ENCODE results near the gene BIRC3.

DNA sequence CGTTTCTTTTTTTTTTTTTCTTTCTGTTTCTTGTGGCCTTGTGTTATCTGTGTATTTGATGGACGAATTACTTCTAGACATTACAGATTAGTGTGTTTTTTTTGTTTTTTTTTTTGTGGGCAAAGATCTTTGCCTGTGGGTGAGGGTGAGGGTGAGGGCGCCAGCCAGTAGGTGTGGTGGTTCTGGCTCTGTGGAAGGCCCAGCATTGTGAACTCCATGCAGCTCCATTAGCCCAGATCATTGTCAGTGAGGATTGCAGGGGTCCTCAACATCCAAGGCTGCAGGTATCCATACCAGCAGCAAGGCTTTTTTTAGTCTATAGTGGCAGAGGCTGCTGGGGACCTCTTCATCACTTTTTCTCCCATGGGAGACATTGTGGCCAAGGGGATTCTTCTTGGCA lies 43.4 kb downstream of the BIRC3 start:
- TF ChIP-seq, protein P1, sequence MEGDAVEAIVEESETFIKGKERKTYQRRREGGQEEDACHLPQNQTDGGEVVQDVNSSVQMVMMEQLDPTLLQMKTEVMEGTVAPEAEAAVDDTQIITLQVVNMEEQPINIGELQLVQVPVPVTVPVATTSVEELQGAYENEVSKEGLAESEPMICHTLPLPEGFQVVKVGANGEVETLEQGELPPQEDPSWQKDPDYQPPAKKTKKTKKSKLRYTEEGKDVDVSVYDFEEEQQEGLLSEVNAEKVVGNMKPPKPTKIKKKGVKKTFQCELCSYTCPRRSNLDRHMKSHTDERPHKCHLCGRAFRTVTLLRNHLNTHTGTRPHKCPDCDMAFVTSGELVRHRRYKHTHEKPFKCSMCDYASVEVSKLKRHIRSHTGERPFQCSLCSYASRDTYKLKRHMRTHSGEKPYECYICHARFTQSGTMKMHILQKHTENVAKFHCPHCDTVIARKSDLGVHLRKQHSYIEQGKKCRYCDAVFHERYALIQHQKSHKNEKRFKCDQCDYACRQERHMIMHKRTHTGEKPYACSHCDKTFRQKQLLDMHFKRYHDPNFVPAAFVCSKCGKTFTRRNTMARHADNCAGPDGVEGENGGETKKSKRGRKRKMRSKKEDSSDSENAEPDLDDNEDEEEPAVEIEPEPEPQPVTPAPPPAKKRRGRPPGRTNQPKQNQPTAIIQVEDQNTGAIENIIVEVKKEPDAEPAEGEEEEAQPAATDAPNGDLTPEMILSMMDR (IDR thresholded peaks at IDR 0.05) = no peak
- no peak for TF ChIP-seq POLR2A (IDR thresholded peaks at IDR 0.05)
- no peak for TF ChIP-seq EP300 (IDR thresholded peaks at IDR 0.05)
- no peak for TF ChIP-seq POLR2AphosphoS5 (IDR thresholded peaks at IDR 0.05)

Measured in stomach (tissue), 4 donors.